HL-60 (cell line): ENCODE results near the gene RAP1B.

Source experiments
- DNase-seq, 2 experiments: peaks; one replicate each; pipeline ENCODE4 v3.0.0-alpha.2; 2010 to 2020; ENCODE audit warnings: low read depth in 1 of 2, low spot score in 1 of 2
- H3K27ac ChIP-seq: fragments of 250-450 bp; sonication (Bioruptor Pico); replicated peaks from 2 replicates; pipeline ENCODE4 v1.5.1; 2020; ENCODE audit warnings: mild to moderate bottlenecking, moderate library complexity
- H3K27me3 ChIP-seq: fragments of 250-450 bp; sonication (Bioruptor Pico); 2 replicates; pipeline ENCODE4 v1.5.1; 2021; ENCODE audit warnings: mild to moderate bottlenecking, moderate library complexity; ENCODE audit not compliant: insufficient read depth, poor library complexity, severe bottlenecking
- H3K4me3 ChIP-seq: replicated peaks from 2 replicates; pipeline ENCODE4 v1.5.1; 2011; ENCODE audit warnings: mild to moderate bottlenecking, control low read depth, low read length; ENCODE audit not compliant: insufficient read depth
- CTCF ChIP-seq: IDR thresholded peaks from one replicate; pipeline ENCODE4 v1.5.1; 2011; ENCODE audit warnings: low read length, control low read depth, inconsistent platforms; ENCODE audit not compliant: insufficient read depth
- GABPA ChIP-seq: IDR thresholded peaks from 2 replicates; pipeline ENCODE4 v1.6.1; 2012; ENCODE audit warnings: low read depth
- POLR2AphosphoS5 ChIP-seq: IDR thresholded peaks from 2 replicates; pipeline ENCODE4 v1.6.1; 2012; ENCODE audit warnings: low read depth
- SPI1 ChIP-seq: IDR thresholded peaks from 2 replicates; pipeline ENCODE4 v1.6.1; 2012; ENCODE audit warnings: low read depth, mild to moderate bottlenecking, borderline replicate concordance
- TF ChIP-seq, protein P1 (sequence below): IDR thresholded peaks from 2 replicates; pipeline ENCODE4 v1.6.1; 2012; ENCODE audit warnings: low read depth; ENCODE audit not compliant: insufficient replicate concordance

RAP1B gene

GRCh38 chr12:68686595-68687521 lies 76.2 kb downstream of the RAP1B start, which contains the start of gene NUP107:
TSS of gene NUP107 (plus strand) at chr12:68686978. CDS start at chr12:68687066, 88 bp downstream.
- peak; percentile 94 to 98 for DNase-seq
- H3K27ac ChIP-seq, result peak within 1 kb of the TSS; percentile 82
- TF ChIP-seq, protein P1, sequence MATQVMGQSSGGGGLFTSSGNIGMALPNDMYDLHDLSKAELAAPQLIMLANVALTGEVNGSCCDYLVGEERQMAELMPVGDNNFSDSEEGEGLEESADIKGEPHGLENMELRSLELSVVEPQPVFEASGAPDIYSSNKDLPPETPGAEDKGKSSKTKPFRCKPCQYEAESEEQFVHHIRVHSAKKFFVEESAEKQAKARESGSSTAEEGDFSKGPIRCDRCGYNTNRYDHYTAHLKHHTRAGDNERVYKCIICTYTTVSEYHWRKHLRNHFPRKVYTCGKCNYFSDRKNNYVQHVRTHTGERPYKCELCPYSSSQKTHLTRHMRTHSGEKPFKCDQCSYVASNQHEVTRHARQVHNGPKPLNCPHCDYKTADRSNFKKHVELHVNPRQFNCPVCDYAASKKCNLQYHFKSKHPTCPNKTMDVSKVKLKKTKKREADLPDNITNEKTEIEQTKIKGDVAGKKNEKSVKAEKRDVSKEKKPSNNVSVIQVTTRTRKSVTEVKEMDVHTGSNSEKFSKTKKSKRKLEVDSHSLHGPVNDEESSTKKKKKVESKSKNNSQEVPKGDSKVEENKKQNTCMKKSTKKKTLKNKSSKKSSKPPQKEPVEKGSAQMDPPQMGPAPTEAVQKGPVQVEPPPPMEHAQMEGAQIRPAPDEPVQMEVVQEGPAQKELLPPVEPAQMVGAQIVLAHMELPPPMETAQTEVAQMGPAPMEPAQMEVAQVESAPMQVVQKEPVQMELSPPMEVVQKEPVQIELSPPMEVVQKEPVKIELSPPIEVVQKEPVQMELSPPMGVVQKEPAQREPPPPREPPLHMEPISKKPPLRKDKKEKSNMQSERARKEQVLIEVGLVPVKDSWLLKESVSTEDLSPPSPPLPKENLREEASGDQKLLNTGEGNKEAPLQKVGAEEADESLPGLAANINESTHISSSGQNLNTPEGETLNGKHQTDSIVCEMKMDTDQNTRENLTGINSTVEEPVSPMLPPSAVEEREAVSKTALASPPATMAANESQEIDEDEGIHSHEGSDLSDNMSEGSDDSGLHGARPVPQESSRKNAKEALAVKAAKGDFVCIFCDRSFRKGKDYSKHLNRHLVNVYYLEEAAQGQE, result peak; percentile 58
- TF ChIP-seq SPI1 (no peak), POLR2AphosphoS5 (peak; percentile 95; the same call in 1 of the 2 replicates), GABPA (peak; percentile 100), CTCF (no peak)
- peak within 1 kb of the TSS; percentile 84 for H3K4me3 ChIP-seq
- no peaks in the 10 kb centered on the region for H3K27me3 ChIP-seq

- no peak for DNase-seq
- no peak overlapping the region for H3K27ac ChIP-seq
Measured at GRCh38 chr12:68695454-68695853, 84.8 kb downstream of the RAP1B start.

GRCh38 chr12:68699486-68699885 lies 88.8 kb downstream of the RAP1B start:
- DNase-seq, result no peak
- no peak for TF ChIP-seq POLR2AphosphoS5
- TF ChIP-seq CTCF, result no peak
- TF ChIP-seq, protein P1, result no peak
- no peak for TF ChIP-seq GABPA
- no peak for TF ChIP-seq SPI1
- Histone ChIP-seq H3K27ac (no peak overlapping the region), H3K27me3 (no peaks in the 10 kb centered on the region), H3K4me3 (no peak overlapping the region)

More at GRCh38 chr12:68695454-68695853, 84.8 kb downstream of the RAP1B start:
- Histone ChIP-seq H3K27me3 (no peaks in the 10 kb centered on the region), H3K4me3 (no peak overlapping the region)
- TF ChIP-seq POLR2AphosphoS5 (no peak), CTCF (no peak), SPI1 (no peak), GABPA (no peak)
- TF ChIP-seq, protein P1, result no peak
